Sigmoid colon (tissue), 4 donors: ENCODE data around the gene KATNB1.

Experiments used
- CTCF ChIP-seq, 4 experiments: fragments of 450-650 bp in 3 of 4; fragments of 200-600 bp in 1 of 4; IDR thresholded peaks; one replicate each; pipeline ENCODE4 v1.5.1; 2016 to 2019; ENCODE audit warnings: antibody characterized with exemption in 4 of 4, mild to moderate bottlenecking in 3 of 4, moderate library complexity in 2 of 4
- EP300 ChIP-seq, 4 donors: sonication (generic); formaldehyde crosslinking; IDR thresholded peaks; one replicate each; pipeline ENCODE4 v1.6.1; 2017; ENCODE audit warnings: antibody characterized with exemption in 4 of 4
- POLR2A ChIP-seq, 2 donors: fragments of 450-650 bp; IDR thresholded peaks; one replicate each; pipeline ENCODE4 v1.6.1; 2016; ENCODE audit warnings: antibody characterized with exemption in 2 of 2, mild to moderate bottlenecking in 2 of 2, moderate library complexity in 2 of 2

GRCh38 chr16:57788951-57789350 is 53.4 kb downstream of the KATNB1 start:
- TF ChIP-seq CTCF (IDR thresholded peaks at IDR 0.05) (no peak), POLR2A (IDR thresholded peaks at IDR 0.05) (no peak), EP300 (IDR thresholded peaks at IDR 0.05) (no peak)
